ENCODE data around the gene MLC1.

- no peak for TF ChIP-seq CTCF (conservative IDR thresholded peaks at IDR 0.05; ENCODE audit: low read length)
- TF ChIP-seq EZH2phosphoT487 (IDR thresholded peaks at IDR 0.05; ENCODE audit: borderline replicate concordance, low read depth, low read length), result no peak
These were observed 32.0 kb upstream of the MLC1 start for GRCh38 chr22:50117168-50117762.

Data from OCI-LY7 (cell line).